BLaER1 (cell line): ENCODE results near the gene SERHL2.
A peak's percentile ranks its signal among the peaks of the same experiment; 100 is the strongest.
"Not testable (repeated sequence)": the region's sequence is repeated elsewhere in the genome, so short reads cannot be mapped to it uniquely, and the experiment has no call there.

Experiments used
- H3K27ac ChIP-seq: shearing (Covaris generic); formaldehyde crosslinking; 2 replicates; pipeline ENCODE4 v1.8.1; 2022
- H3K27me3 ChIP-seq: shearing (Covaris generic); formaldehyde crosslinking; 2 replicates; pipeline ENCODE4 v1.8.1; 2022
- H3K36me3 ChIP-seq: shearing (Covaris generic); formaldehyde crosslinking; 2 replicates; pipeline ENCODE4 v1.8.1; 2022
- H3K4me1 ChIP-seq: shearing (Covaris generic); formaldehyde crosslinking; 2 replicates; pipeline ENCODE4 v1.8.1; 2022
- H3K4me2 ChIP-seq: shearing (Covaris generic); formaldehyde crosslinking; 2 replicates; pipeline ENCODE4 v1.8.1; 2022
- H3K4me3 ChIP-seq: shearing (Covaris generic); formaldehyde crosslinking; 2 replicates; pipeline ENCODE4 v1.8.1; 2022
- H3K9ac ChIP-seq: shearing (Covaris generic); formaldehyde crosslinking; 2 replicates; pipeline ENCODE4 v1.8.1; 2022
- H3K9me3 ChIP-seq: shearing (Covaris generic); formaldehyde crosslinking; 2 replicates; pipeline ENCODE4 v1.8.1; 2022
- H4K20me1 ChIP-seq: shearing (Covaris generic); formaldehyde crosslinking; 2 replicates; pipeline ENCODE4 v1.8.1; 2022
- Cebpa-rat ChIP-seq: shearing (Covaris generic); IDR thresholded peaks from 2 replicates; pipeline ENCODE4 v1.8.1; 2022

Gene SERHL2

DNA sequence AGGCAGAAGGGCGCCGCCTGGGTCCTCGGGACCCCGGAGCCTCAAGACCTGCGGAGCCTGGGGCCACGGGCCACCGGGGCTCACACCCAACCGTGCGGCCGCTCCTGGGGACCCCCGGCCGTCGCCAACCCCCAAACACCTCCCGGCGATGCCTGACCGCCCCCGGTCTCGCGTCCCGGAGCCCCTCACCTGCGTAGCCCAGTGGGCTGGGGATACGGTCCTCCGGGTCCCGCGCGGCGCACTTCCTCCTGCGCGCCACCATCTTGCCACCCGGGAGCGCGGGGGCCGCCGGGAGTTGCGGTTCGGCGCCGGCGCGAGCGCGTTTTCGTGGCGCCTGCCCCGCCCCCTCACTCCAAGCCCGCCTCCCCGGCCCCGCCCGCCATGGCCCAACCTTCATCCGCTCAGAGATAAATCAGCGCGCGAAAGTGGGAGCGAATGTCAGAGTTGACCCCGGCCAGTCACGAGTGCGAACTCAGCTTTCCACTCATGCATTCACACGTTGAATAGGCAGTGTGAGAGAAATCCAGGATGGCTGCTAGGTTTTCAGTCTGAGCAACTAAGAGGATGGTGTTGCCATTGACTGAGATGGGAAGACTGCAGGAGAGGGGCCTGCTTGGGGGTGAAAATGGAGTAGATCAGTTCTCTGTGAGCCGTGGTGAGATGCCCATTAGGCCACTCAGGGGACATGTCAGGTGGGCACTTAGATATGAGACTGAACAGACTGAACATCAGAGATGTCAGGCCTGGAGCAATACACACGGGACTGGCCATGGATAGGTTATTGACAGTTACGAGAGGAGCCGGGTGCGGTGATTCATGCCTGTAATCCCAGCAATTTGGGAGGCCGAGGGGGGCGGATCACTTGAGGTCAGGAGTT, 34.0 kb upstream of the SERHL2 start, which contains the start of gene RRP7A:
RRP7A (minus strand) TSS at position 272 of the 877 bp plus-strand sequence; CDS start at position 262, 10 bp downstream.
- Histone ChIP-seq H3K27me3 (no peaks in the 10 kb centered on the region), H3K9ac (peak within 1 kb of the TSS; percentile 94), H3K4me1 (peaks cover 32% of the 10 kb centered on the region), H3K4me3 (peak within 1 kb of the TSS; percentile 87), H3K36me3 (peaks cover 30% of the 10 kb centered on the region), H3K9me3 (no peaks in the 10 kb centered on the region), H4K20me1 (peaks cover 30% of the 10 kb centered on the region), H3K27ac (peak within 1 kb of the TSS; percentile 93), H3K4me2 (peak within 1 kb of the TSS; percentile 87)
- TF ChIP-seq Cebpa-rat: no peak

DNA sequence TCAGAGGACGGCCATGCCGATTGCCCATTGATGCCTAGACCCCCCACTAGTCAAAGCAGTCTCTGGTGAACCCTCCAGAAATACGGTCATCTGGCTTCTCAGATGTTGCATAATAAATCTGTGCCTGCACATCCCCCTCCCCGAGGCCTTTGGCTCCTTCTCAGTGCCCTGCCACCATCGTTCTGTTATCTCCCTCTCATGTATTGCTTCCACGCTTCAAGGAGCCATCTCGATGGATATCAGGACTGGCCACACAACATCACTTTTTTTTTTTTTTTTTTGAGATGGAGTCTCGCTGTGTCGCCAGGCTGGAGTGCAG, 32.6 kb upstream of the SERHL2 start:
- Histone ChIP-seq H3K27me3 (no peaks in the 10 kb centered on the region), H4K20me1 (peaks cover 18% of the 10 kb centered on the region), H3K9me3 (no peaks in the 10 kb centered on the region), H3K4me3 (no peak overlapping the region), H3K36me3 (peaks cover 17% of the 10 kb centered on the region), H3K27ac (no peak overlapping the region), H3K4me1 (peaks cover 26% of the 10 kb centered on the region), H3K4me2 (peak overlapping the region; percentile 87; the same call in 1 of the 2 replicates), H3K9ac (no peak overlapping the region)
- no peak for TF ChIP-seq Cebpa-rat

DNA sequence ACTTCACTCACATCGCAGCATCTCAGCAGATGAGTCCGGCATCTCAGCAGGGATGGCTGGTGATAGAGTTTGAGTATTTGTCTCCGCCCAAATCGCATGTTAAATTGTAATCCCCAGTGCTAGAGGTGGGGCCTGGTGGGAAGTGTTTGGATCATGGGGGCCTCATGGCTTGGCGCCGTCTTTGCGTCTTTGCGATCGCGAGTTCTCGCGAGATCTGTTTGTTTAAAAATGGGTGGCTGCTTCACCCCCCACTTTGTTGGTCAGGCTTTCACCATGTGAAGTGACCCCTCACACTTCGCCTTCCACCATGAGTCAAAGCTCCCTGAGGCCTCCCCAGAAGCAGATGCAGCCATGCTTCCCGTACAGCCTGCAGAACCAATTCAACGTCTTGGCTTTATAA, 31.2 kb upstream of the SERHL2 start:
- Histone ChIP-seq H3K4me3 (no peak overlapping the region), H3K27me3 (no peaks in the 10 kb centered on the region), H3K4me2 (no peak overlapping the region), H4K20me1 (peaks cover 4% of the 10 kb centered on the region; the same call in 1 of the 2 replicates), H3K4me1 (peaks cover 24% of the 10 kb centered on the region), H3K27ac (no peak overlapping the region), H3K9me3 (no peaks in the 10 kb centered on the region), H3K36me3 (peaks cover 4% of the 10 kb centered on the region), H3K9ac (no peak overlapping the region)
- no peak for TF ChIP-seq Cebpa-rat

DNA sequence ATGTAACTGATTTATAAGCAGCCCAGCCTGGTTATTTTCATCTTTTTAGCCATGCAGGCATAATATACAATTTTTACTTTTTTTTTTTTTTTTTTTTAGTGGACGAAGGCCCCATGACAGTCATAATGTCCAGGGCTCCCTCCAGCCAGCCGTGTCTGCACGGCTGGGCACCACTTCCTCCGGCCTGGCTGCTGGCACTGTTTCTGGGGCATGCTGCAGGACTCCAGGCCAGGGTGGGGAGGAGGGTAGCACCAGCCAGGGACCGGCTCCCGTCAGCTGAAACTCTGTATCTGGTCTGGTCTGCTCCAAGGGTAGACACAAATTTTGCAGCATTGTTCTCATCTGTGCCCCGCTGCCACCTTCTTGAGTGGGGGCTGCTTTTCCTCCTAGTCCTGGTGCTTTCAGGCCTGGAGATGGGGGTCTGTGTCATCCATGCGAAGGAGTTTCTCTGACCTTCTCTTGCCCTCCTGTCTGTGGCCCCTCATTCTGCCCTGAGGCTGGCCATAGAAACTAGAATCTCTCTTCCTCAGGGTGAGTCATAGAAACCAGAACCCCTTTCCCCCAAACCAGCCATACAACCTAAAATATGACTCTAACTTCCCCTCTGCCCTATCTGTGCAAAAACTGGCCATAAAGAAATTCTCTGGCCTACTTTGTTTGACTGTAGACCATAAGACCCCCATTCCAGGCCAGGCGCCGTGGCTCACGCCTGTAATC, 25.0 kb upstream of the SERHL2 start:
- no peak overlapping the region for H3K27ac ChIP-seq
- no peak overlapping the region for H3K4me2 ChIP-seq
- H3K36me3 ChIP-seq: no peaks in the 10 kb centered on the region
- H3K4me1 ChIP-seq: peaks cover 28% of the 10 kb centered on the region
- H3K9ac ChIP-seq: no peak overlapping the region
- no peak for TF ChIP-seq Cebpa-rat
- H3K9me3 ChIP-seq: no peaks in the 10 kb centered on the region
- H3K4me3 ChIP-seq: no peak overlapping the region
- no peaks in the 10 kb centered on the region for H3K27me3 ChIP-seq
- no peaks in the 10 kb centered on the region for H4K20me1 ChIP-seq

DNA sequence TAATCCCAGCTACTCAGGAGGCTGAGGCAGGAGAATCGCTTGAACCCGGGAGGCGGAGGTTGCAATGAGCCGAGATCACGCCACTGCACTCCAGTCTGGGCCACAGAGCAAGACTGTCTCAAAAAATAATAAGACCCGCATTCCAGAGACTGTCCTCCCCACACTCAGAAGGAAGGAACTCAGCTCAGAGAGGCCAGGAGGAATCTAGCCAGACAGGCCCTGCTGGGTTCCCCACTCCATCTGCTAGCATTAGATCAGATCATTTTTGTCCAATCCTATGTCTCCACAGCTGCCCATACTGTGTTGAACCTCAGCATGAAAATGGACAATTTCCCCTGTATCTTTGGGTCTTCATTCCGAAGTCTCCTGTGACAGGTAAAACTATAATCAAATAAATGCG, 24.3 kb upstream of the SERHL2 start:
- H3K9ac ChIP-seq, H3K9me3 ChIP-seq, H3K4me3 ChIP-seq, H3K4me2 ChIP-seq, H4K20me1 ChIP-seq, H3K27me3 ChIP-seq, H3K27ac ChIP-seq, H3K36me3 ChIP-seq: not testable (repeated sequence)
- H3K4me1 ChIP-seq: peaks cover 34% of the 10 kb centered on the region

DNA sequence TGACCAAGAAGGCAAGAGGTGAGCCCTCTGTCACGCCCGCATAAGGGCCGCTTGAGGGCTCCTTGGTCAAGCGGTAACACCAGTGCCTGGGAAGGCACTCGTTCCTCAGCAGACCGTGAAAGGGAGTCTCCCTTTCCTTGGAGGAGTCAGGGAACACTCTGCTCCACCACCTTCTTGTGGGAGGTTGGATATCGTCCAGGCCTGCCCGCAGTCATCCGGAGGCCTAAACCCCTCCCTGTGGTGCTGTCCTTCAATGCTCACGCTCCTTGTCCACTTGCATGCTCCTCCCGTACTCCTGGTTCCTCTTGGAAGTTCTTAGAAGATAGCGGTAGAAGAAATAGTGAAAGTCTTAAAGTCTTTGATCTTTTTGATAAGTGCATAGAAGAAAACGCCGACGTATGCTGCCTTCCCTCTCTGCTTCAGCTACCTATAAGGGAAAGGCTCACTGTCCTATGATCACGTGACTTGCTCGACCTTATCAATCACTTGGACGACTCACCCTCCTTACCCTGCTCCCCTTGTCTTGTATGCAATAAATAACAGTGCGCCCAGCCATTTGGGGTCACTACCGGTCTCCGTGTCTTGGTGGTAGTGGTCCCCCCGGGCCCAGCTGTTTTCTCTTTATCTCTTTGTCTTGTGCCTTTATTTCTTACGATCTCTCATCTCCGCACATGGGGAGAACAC, 22.2 kb upstream of the SERHL2 start:
- not testable (repeated sequence) for H3K4me3 ChIP-seq, H4K20me1 ChIP-seq, H3K36me3 ChIP-seq, H3K9me3 ChIP-seq
- peak overlapping the region; percentile 84 for H3K4me2 ChIP-seq
- peaks cover 53% of the 10 kb centered on the region for H3K4me1 ChIP-seq
- peak overlapping the region; percentile 60 for H3K27ac ChIP-seq
- 0 out of 2 replicates have a peak overlapping the region, but pooled peaks have one; percentile 45 for H3K9ac ChIP-seq
- peaks cover 13% of the 10 kb centered on the region; the same call in 1 of the 2 replicates for H3K27me3 ChIP-seq

DNA sequence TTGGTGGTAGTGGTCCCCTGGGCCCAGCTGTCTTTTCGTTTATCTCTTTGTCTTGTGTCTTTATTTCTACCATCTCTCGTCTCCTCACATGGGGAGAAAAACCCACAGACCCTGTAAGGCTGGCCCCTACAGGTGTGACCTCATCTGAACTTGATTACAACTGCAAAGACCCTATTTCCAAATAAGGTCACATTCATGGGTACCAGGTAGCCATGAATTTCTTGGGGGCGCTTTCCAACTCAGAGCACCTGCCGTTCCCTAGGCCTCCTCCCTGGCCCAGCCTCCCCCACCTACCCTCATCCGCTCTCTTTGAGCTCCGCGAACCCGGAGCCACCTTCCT, 20.1 kb upstream of the SERHL2 start:
- Histone ChIP-seq H4K20me1 (no peaks in the 10 kb centered on the region), H3K4me3 (peak overlapping the region; percentile 33), H3K27me3 (peaks cover 16% of the 10 kb centered on the region; the same call in 1 of the 2 replicates), H3K4me2 (peak overlapping the region; percentile 84), H3K9me3 (no peaks in the 10 kb centered on the region), H3K9ac (no peak overlapping the region), H3K27ac (peak overlapping the region; percentile 60), H3K36me3 (no peaks in the 10 kb centered on the region), H3K4me1 (peaks cover 68% of the 10 kb centered on the region)
- no peak for TF ChIP-seq Cebpa-rat

DNA sequence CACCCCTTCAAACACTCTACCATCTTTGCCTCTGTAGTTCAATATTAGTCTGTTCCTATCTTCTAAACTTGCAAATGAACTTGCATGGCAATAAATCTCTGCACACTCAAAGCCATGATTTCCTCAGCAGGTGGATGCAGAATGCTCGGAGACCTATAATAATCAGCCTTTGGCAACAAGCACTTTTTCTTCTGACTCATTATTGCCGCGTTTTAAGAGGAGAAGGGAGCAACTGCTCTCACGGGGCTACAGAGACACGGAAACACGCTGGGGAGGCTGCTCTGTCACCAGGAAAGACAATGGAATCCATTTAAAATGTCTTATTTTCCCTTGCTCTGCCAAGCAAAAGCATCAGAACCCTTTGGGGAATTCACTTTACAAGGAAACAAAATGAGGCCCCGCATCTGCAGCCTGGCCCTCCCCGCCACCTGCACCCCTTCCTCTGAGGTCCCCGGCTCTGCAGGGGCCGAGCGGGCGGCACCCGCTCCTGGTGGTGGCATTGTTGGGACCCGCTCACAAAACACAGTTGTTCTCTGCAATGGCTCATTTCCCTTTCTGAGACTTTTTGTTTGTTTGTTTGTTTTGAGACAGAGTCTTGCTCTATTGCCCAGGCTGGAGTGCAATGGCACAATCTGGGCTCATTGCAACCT, 18.5 kb upstream of the SERHL2 start:
- not testable (repeated sequence) for H3K27ac ChIP-seq

DNA sequence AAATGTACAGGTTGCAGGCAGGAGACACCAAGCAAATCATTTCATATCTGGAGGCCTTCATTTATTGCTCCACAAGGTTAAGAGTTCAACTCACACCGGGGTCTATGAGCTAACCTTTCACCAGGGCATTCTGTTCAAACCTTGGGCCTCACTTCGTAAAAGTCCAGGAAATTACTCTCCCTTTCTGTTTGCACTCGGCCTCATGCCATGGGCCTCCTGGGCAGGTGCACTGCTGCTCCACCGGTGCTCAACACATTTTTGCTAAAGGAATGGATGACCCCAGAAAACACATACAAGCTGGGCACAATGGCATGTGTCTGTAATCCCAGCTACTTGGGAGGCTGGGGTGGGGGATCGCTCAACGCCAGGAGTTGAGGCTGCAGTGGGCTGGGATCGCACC, 17.6 kb upstream of the SERHL2 start:
- H3K9ac ChIP-seq: no peak overlapping the region
- H4K20me1 ChIP-seq: no peaks in the 10 kb centered on the region
- peaks cover 73% of the 10 kb centered on the region for H3K4me1 ChIP-seq
- TF ChIP-seq Cebpa-rat: no peak
- H3K4me3 ChIP-seq: no peak overlapping the region
- H3K4me2 ChIP-seq: peak overlapping the region; percentile 26; the same call in 1 of the 2 replicates
- no peak overlapping the region for H3K27ac ChIP-seq
- H3K9me3 ChIP-seq: no peaks in the 10 kb centered on the region
- peaks cover 16% of the 10 kb centered on the region; the same call in 1 of the 2 replicates for H3K27me3 ChIP-seq
- H3K36me3 ChIP-seq: no peaks in the 10 kb centered on the region

More for the DNA sequence above, 18.5 kb upstream of the SERHL2 start:
- H4K20me1 ChIP-seq, H3K4me3 ChIP-seq, H3K9me3 ChIP-seq, H3K36me3 ChIP-seq, H3K9ac ChIP-seq: not testable (repeated sequence)
- peaks cover 73% of the 10 kb centered on the region for H3K4me1 ChIP-seq
- H3K4me2 ChIP-seq: peak overlapping the region; percentile 43
- peaks cover 16% of the 10 kb centered on the region; the same call in 1 of the 2 replicates for H3K27me3 ChIP-seq

DNA sequence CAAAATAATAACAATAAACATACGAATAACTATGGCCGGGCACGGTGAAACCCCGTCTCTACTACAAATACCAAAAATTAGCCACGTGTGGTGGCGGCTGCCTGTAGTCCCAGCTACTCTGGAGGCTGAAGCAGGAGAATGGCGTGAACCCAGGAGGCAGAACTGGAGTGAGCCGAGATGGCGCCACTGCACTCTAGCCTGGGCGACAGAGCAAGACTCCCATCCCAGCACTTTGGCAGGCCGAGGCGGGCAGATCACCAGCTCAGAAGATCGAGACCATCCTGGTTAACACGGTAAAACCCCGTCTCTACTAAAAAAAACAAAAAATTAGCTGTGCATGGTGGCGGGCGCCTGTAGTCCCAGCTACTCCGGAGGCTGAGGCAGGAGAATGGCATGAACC, 17.1 kb upstream of the SERHL2 start:
- not testable (repeated sequence) for H3K36me3 ChIP-seq, H3K27ac ChIP-seq, H3K9ac ChIP-seq, H3K4me3 ChIP-seq, H3K9me3 ChIP-seq, H4K20me1 ChIP-seq
- Histone ChIP-seq H3K27me3 (peaks cover 16% of the 10 kb centered on the region; the same call in 1 of the 2 replicates), H3K4me2 (peak overlapping the region; percentile 26), H3K4me1 (peaks cover 72% of the 10 kb centered on the region)

DNA sequence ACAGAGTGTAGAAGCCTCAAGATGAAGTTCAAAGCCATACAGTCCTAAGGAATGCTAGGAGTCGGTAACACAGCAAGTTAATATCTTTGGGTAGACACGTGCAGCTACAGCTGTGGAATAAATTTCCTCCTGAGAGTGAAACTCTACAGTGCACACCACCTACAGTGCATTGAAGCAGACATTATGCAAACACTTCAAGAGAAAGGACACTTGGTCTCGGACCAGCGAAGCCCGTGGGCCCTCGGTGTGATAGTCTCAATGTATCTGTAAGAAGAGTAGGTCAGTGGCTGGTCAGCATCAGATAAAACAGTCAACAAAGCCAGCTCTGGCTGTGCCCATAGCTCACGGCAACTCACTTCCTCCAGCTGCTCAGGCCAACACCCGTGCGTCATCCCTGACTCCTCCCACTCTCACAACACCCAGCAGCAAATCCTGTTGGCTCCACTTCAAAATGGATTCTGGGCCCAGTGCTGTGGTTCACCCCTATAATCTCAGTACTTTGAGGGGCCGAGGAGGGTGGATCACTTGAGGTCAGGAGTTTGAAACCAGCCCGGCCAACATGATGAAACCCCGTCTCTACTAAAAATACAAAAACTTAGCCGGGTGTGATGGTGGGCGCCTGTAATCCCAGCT, 16.4 kb upstream of the SERHL2 start:
- not testable (repeated sequence) for H3K9me3 ChIP-seq, H3K9ac ChIP-seq, H3K36me3 ChIP-seq, H4K20me1 ChIP-seq, H3K27ac ChIP-seq, H3K4me3 ChIP-seq
- H3K27me3 ChIP-seq: peaks cover 16% of the 10 kb centered on the region; the same call in 1 of the 2 replicates
- H3K4me2 ChIP-seq: peak overlapping the region; percentile 26
- H3K4me1 ChIP-seq: peaks cover 65% of the 10 kb centered on the region

DNA sequence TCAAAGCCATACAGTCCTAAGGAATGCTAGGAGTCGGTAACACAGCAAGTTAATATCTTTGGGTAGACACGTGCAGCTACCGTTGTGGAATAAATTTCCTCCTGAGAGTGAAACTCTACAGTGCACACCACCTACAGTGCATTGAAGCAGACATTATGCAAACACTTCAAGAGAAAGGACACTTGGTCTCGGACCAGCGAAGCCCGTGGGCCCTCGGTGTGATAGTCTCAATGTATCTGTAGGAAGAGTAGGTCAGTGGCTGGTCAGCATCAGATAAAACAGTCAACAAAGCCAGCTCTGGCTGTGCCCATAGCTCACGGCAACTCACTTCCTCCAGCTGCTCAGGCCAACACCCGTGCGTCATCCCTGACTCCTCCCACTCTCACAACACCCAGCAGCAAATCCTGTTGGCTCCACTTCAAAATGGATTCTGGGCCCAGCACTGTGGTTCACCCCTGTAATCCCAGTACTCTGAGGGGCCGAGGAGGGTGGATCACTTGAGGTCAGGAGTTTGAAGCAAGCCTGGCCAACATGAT, 14.5 kb upstream of the SERHL2 start:
- not testable (repeated sequence) for H3K27ac ChIP-seq

More for the DNA sequence above, 14.5 kb upstream of the SERHL2 start:
- H4K20me1 ChIP-seq, H3K9ac ChIP-seq, H3K36me3 ChIP-seq, H3K4me3 ChIP-seq, H3K9me3 ChIP-seq: not testable (repeated sequence)
- H3K4me2 ChIP-seq: peak overlapping the region; percentile 47
- H3K4me1 ChIP-seq: peaks cover 45% of the 10 kb centered on the region
- peaks cover 16% of the 10 kb centered on the region; the same call in 1 of the 2 replicates for H3K27me3 ChIP-seq
